ENCODE data around the gene TTC21B.

The TTC21B gene

DNA sequence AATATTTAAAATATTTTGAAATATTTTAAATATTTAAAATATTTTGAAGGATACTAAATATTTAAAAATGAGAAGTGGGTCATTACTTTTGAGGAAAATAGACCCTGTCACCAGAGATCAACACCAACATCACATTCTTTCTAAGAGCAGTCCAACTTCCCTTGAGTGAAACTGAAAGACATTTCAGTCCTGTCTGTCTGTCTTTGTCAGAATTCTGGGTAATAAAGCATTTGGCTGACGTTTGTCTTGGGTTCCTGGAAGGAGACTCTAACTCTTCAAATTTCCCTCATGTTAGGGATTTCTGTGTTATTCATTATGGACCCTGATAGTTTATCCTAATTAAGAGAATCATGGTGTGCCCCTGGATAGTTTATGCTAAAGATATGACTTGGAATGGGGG, 32.8 kb downstream of the TTC21B start:
- no peak for DNase-seq

- DNase-seq, result no peak
Observed at GRCh38 chr2:165913636-165914035, 39.9 kb downstream of the TTC21B start.

DNA sequence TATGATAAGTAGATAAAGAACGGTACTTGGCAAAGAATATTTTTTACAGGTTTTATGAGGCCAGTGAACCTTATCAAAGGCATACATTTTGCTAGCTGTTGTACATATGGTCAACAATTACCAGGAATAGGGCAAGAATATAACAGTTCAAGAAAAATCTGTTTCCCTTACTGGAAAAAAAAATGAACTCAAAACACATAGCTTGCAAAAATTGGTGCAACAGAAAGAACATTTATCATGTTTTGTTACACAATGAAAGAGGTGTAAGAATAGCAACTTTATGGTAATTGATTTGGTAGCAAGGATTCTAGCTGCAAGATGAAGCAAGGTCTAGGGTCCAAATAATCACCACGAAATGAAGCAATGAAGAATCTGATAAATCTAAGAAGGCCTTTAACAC, 41.6 kb downstream of the TTC21B start:
- DNase-seq, result no peak

GRCh38 chr2:165911231-165911630, 42.3 kb downstream of the TTC21B start:
- no peak for DNase-seq

DNA sequence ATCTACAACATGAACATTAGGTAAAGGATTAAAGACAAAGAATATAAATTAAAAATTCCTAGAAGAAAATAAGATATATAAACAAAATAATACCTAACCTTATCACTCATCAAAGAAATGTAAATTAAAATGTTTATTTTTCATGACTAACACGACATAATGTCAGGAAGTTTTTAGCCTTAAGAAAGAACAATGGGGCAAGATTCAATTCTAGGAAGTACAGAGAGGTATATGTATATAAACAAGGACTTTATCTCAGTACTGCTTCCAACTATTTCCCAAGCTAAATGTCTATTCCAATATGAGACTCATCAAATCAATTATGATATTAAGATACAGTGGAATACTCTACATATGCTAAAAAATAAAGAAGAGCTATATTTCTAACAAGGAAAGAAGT, 44.1 kb downstream of the TTC21B start:
- no peak for DNase-seq

- peak; percentile 8 for DNase-seq
Observed at GRCh38 chr2:165905854-165906253, 47.7 kb downstream of the TTC21B start.

DNA sequence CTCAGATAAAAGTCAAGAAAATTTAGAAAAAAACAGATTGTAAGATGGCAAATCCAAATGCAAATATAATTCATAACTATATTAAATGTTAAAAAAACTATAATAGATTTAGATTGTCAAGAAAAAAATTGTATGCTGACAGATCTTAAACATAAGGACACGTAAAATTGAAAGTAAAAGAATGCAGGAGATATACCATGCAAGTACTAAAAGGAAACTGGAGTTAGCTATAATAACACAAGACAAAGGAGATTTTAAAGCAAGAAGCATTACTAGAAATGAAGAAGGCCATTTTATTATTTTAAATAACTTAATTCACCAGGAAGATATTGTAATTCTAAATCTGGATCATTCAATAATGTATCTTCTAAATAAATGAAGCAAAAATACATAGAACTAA, 48.3 kb downstream of the TTC21B start:
- no peak for DNase-seq

GRCh38 chr2:165904432-165904831, 49.1 kb downstream of the TTC21B start:
- DNase-seq, result no peak

- DNase-seq, result no peak
Observed at GRCh38 chr2:165903406-165903805, 50.2 kb downstream of the TTC21B start.

- peak; percentile 83 for DNase-seq
Observed at GRCh38 chr2:165902934-165903333, 50.6 kb downstream of the TTC21B start.

DNA sequence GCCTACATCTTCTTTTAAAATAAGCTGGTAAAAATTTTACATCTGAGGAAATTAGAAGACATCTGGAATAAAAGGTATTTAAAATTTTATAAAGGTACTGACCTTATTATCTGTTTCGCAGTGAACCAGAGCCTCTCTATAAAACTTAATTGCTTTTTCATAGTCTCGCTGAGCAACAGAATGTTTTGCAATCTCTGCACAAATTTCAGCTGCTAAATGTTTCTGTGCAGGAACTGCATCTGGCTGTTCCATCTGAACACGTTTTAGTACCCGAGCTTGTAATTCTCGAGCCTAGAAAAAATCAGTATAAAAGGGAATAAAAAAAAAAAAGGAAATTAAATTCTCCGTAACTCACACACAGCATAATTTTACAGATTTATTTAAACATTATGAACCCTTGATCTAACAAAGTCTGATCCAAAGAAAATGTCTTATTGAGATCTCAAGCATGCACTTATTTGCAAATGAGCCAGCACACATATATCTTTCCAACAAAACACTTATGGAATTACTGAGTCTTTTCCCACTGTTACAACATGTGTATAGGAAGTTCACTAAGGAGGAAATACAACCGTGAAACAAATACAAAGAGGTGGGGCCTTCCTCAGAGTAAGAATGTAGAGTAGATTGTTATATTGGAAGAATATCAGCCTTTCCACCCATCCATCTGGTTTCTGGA, 51.8 kb downstream of the TTC21B start:
- no peak for DNase-seq

DNA sequence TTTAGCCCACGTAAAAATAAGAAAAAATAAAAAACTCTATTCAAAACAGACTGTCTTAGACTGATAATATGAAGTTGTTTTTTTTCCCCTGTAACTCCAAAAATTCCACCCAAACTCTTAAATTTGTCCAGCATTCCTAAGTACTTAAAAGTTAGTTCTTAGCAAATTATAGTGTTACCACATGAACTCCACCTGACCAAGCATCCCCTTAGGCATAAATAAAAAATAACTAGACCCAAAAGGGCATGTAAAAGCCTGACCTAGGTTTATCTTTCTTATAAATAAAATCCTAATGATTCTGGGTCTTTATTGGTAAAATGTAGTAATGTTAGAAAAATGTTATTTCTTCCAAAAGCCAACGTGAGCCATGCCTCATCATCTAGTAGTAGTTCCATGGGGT, 54.3 kb downstream of the TTC21B start:
- no peak for DNase-seq

- DNase-seq, result no peak
Observed at GRCh38 chr2:165898381-165898780, 55.2 kb downstream of the TTC21B start.

DNA sequence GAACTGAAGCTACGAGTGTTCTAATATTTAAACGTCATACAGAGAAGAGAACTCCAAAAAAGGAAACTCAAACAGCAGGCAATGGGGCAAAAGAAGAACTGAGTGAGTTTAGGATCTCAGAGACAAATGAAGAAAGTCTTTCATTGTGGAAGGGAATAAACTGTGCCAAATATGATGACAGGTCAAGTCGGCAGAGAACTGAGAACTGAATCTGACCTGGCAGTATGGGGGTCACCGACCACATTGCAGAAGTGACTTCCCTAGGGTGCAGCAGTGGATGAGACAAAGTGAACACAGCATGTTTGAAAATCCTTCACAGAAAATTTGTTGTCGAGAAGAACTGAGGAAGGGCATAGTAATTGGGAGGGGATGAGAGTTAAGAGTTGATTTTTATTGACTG, 55.9 kb downstream of the TTC21B start:
- no peak for DNase-seq

DNA sequence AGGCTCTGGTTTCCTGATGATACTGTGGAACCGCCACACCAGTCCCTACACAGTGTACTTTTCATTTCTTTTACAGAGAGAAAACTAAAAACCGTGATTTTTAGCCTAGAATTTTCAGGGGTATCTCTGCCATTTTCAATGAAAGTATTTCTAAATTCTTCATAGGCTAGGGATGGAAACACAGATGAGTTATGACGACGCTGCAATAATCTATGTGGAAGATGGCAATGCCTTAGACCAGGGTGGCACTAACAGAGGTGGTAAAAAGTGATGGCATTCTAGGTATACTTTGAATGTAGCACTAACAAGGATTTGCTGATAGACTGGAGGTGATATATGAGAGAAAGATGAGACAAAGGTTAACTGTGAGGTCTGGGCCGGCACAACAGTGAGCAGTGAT, 56.5 kb downstream of the TTC21B start:
- DNase-seq, result no peak

DNA sequence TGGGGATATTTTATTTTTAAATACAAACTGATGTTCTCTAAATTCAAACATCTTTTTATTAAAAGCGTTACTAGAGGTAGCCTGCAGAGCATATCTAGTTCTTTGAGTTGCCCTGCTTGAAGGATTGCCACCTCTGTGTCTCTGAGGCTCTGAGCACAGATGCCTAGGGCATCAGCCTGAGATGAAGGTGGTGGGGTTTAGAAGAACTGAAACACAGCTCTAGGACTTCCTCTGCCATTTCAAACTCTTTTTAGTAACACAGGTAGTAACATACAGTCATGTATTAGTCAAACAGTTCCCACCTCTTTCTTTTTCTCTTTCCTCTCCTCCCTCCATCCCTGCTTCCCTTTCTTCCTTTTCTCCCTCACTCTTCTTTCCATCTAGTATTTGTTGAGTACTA, 57.6 kb downstream of the TTC21B start:
- no peak for DNase-seq

GRCh38 chr2:165893556-165893955, 60.0 kb downstream of the TTC21B start:
- no peak for DNase-seq

DNA sequence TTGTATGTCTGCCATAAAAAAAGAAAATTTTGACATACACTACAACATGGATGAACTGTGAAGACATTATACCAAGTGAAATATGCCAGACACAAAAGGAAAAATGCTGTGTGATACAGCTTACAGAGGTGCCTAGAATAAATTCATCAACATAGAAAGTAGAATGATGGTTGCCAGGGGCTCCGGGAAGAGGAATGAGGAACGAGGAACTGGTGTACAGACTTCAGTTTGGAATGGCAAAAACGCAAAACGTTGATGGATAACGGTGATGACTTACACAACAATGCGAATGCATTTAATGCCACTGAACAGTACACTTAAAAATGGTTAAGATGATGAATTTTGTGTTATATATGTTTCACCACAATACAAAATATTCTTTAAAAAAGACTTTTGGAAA, 61.0 kb downstream of the TTC21B start:
- DNase-seq, result no peak

GRCh38 chr2:165891943-165892342, 61.6 kb downstream of the TTC21B start:
- DNase-seq, result no peak

GRCh38 chr2:165891345-165891744, 62.2 kb downstream of the TTC21B start:
- no peak for DNase-seq

GRCh38 chr2:165889798-165890197, 63.8 kb downstream of the TTC21B start:
- no peak for DNase-seq

GRCh38 chr2:165889158-165889557, 64.4 kb downstream of the TTC21B start:
- DNase-seq, result peak; percentile 84

DNA sequence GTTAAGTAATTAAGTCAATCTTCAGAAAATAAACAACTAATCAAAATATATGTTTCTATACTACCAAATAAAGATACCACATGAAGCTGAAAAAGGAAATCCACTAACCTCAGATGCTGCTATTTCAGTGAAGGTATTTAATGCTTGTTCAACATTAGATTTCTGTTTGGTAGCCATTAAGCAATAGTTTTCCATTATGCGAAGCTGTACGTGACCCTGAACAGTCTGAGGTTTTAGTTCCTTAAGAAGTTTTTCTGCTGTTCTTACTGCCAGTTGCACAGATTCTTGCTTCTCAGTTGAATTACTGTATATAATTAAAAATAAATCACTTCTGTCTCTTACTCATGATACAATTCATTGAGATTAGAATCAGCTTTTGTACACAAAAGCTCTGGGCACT, 65.4 kb downstream of the TTC21B start:
- DNase-seq, result no peak

- peak; percentile 79 for DNase-seq
Observed at GRCh38 chr2:165886487-165887146, 67.0 kb downstream of the TTC21B start.

Measured in OCI-M1 (cell line).